ENCODE results near the gene ARG2. TPM values are rescaled to one million over a fixed set of nuclear protein-coding genes. Genes with fewer than 3 reads are reported as not detected.

ARG2 gene
- total and polyA plus RNA-seq, 2 experiments from 2014 or later = 11.0 to 12.9 TPM

GRCh38 chr14:67602995-67603545 is 16.6 kb upstream of the ARG2 start:
- no peaks in the 10 kb centered on the region for H3K36me3 ChIP-seq
- H3K9me3 ChIP-seq (ENCODE audit: low read depth) = no peaks in the 10 kb centered on the region
- H3K4me3 ChIP-seq = no peak overlapping the region
- DNase-seq (ENCODE audit: low read depth in 1 of 2, low spot score in 1 of 2) = no peak
- H3K27me3 ChIP-seq = peaks cover 14% of the 10 kb centered on the region
- H3K4me1 ChIP-seq (ENCODE audit: low read depth) = no peaks in the 10 kb centered on the region
- TF ChIP-seq CTCF (IDR thresholded peaks at IDR 0.05; ENCODE audit: low read depth, low read length) = no peak
- H3K27ac ChIP-seq = no peak overlapping the region

GRCh38 chr14:67607646-67608045 is 12.1 kb upstream of the ARG2 start:
- TF ChIP-seq CTCF (IDR thresholded peaks at IDR 0.05; ENCODE audit: low read depth, low read length) = no peak
- no peaks in the 10 kb centered on the region for H3K9me3 ChIP-seq (ENCODE audit: low read depth)
- H3K36me3 ChIP-seq = no peaks in the 10 kb centered on the region
- no peak overlapping the region for H3K4me3 ChIP-seq
- peaks cover 43% of the 10 kb centered on the region for H3K27me3 ChIP-seq
- no peak overlapping the region for H3K27ac ChIP-seq
- no peak for DNase-seq (ENCODE audit: low read depth in 1 of 2, low spot score in 1 of 2)
- no peaks in the 10 kb centered on the region for H3K4me1 ChIP-seq (ENCODE audit: low read depth)

- Histone ChIP-seq H3K36me3 (no peaks in the 10 kb centered on the region), H3K27me3 (peaks cover 48% of the 10 kb centered on the region), H3K27ac (no peak overlapping the region), H3K9me3 (ENCODE audit: low read depth) (no peaks in the 10 kb centered on the region), H3K4me3 (no peak overlapping the region), H3K4me1 (ENCODE audit: low read depth) (no peaks in the 10 kb centered on the region)
- no peak for TF ChIP-seq CTCF (IDR thresholded peaks at IDR 0.05; ENCODE audit: low read depth, low read length)
- DNase-seq (ENCODE audit: low read depth in 1 of 2, low spot score in 1 of 2) = no peak
Measured at GRCh38 chr14:67609642-67610310, 9.9 kb upstream of the ARG2 start.

GRCh38 chr14:67610491-67610890 is 9.2 kb upstream of the ARG2 start:
- peaks cover 48% of the 10 kb centered on the region for H3K27me3 ChIP-seq
- no peak for TF ChIP-seq CTCF (IDR thresholded peaks at IDR 0.05; ENCODE audit: low read depth, low read length)

GRCh38 chr14:67618617-67619063 is 1.1 kb upstream of the ARG2 start:
- peak; percentile 63 for TF ChIP-seq CTCF (IDR thresholded peaks at IDR 0.05; ENCODE audit: low read depth, low read length)
- Histone ChIP-seq H3K4me1 (ENCODE audit: low read depth) (peaks cover 12% of the 10 kb centered on the region), H3K27ac (peak overlapping the region; percentile 32), H3K36me3 (no peaks in the 10 kb centered on the region), H3K9me3 (ENCODE audit: low read depth) (no peaks in the 10 kb centered on the region), H3K4me3 (no peak overlapping the region), H3K27me3 (peaks cover 5% of the 10 kb centered on the region)
- DNase-seq (ENCODE audit: low read depth in 1 of 2, low spot score in 1 of 2) = peak; percentile 75 to 88

More at GRCh38 chr14:67610491-67610890, 9.2 kb upstream of the ARG2 start:
- no peak overlapping the region for H3K27ac ChIP-seq
- no peaks in the 10 kb centered on the region for H3K36me3 ChIP-seq
- H3K4me1 ChIP-seq (ENCODE audit: low read depth) = no peaks in the 10 kb centered on the region
- H3K9me3 ChIP-seq (ENCODE audit: low read depth) = no peaks in the 10 kb centered on the region
- no peak for DNase-seq (ENCODE audit: low read depth in 1 of 2, low spot score in 1 of 2)
- no peak overlapping the region for H3K4me3 ChIP-seq
